Thyroid gland (tissue), 4 donors: ENCODE measurements around the gene VSTM5. TPM values are rescaled to one million over a fixed set of nuclear protein-coding genes. Genes with fewer than 3 reads are reported as not detected.

ENCODE experiments used
- DNase-seq, 2 donors: peaks; one replicate each; pipeline ENCODE4 v3.0.0-alpha.2; 2019
- H3K27ac ChIP-seq, 3 donors: fragments of 200-600 bp; sonication (generic); 1 replicate in 2 of 3; 2 replicates in 1 of 3; pipeline ENCODE4 v1.5.1; 2016 to 2019; ENCODE audit warnings: mild to moderate bottlenecking in 1 of 3, moderate library complexity in 1 of 3
- H3K27me3 ChIP-seq: fragments of 200-600 bp; sonication (generic); one replicate; pipeline ENCODE4 v1.5.1; 2019
- H3K36me3 ChIP-seq, 2 donors: fragments of 200-600 bp; sonication (generic); one replicate each; pipeline ENCODE4 v1.5.1; 2016 to 2019
- H3K4me1 ChIP-seq, 2 donors: fragments of 200-600 bp; sonication (generic); one replicate each; pipeline ENCODE4 v1.5.1; 2017 to 2019
- H3K4me3 ChIP-seq, 3 donors: fragments of 200-600 bp; sonication (generic); replicated peaks in 1 of 3; 1 replicate in 2 of 3; 2 replicates in 1 of 3; pipeline ENCODE4 v1.5.1; 2016; ENCODE audit warnings: mild to moderate bottlenecking in 1 of 3
- H3K9me3 ChIP-seq: fragments of 200-600 bp; sonication (generic); one replicate; pipeline ENCODE4 v1.5.1; 2017
- POLR2A ChIP-seq, 2 donors: fragments of 450-650 bp; IDR thresholded peaks; one replicate each; pipeline ENCODE4 v1.6.1; 2017; ENCODE audit warnings: antibody characterized with exemption in 2 of 2, mild to moderate bottlenecking in 2 of 2, moderate library complexity in 1 of 2
- WGBS, 2 donors: methylation state at CpG; one replicate each; pipeline ENCODE4 v1.1.5; 2017; 5-methylcytosine and 5-hydroxymethylcytosine counted together
- intact Hi-C: fragments of 100-400 bp; cut with DNase I; formaldehyde crosslinking; loops from one replicate; pipeline ENCODE4 v1.15.1; 2023
- total RNA-seq, 4 donors: library from RNA; depleted of rRNA; stranded (reverse); fragments of >200 nt; gene quantifications; one replicate each; pipeline ENCODE4 v1.2.3, GENCODE V29; 2016
- TF ChIP-seq, protein P1 (sequence below), 6 experiments: fragments of 200-600 bp in 3 of 6; fragments of 450-650 bp in 3 of 6; sonication (generic) in 3 of 6; IDR thresholded peaks; one replicate each; pipeline ENCODE4 v1.5.1; 2016 to 2019; ENCODE audit warnings: antibody characterized with exemption in 6 of 6, mild to moderate bottlenecking in 2 of 6, inconsistent platforms in 1 of 6, moderate library complexity in 1 of 6

VSTM5 gene
- total RNA-seq, 4 donors from 2014 or later, result 0.67 TPM; not detected in 2

DNA sequence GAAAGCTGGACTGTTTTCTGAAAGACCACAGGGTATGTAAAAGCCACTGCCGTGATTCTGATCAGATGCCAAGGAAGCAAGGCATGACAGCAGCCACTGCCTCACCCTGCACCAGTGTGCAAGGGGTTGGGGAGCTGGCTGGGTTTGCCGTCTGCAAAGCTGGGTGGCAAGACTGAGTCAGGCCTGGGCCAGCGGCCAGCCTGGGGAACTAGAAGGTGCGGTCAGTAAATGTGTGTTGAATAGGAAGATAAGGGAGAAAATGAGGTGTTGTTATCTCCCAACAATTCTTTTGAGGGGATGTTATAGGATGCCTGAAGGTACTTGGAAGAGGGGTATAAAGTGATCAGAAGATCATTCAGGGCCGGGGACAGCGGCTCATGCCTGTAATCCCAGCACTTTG, 8.0 kb downstream of the VSTM5 start:
- no peak for DNase-seq
- 69 to 75% methylated on average over 6 of the region's 6 CpGs for WGBS, 2 donors
- H3K4me1 ChIP-seq, result no peaks in the 10 kb centered on the region
- H3K4me3 ChIP-seq, result no peak overlapping the region
- H3K27me3 ChIP-seq, result no peaks in the 10 kb centered on the region
- no peaks in the 10 kb centered on the region for H3K9me3 ChIP-seq
- no peaks in the 10 kb centered on the region for H3K36me3 ChIP-seq
- H3K27ac ChIP-seq, result no peak overlapping the region
- intact Hi-C loops, result no loop called here
- TF ChIP-seq, protein P1, sequence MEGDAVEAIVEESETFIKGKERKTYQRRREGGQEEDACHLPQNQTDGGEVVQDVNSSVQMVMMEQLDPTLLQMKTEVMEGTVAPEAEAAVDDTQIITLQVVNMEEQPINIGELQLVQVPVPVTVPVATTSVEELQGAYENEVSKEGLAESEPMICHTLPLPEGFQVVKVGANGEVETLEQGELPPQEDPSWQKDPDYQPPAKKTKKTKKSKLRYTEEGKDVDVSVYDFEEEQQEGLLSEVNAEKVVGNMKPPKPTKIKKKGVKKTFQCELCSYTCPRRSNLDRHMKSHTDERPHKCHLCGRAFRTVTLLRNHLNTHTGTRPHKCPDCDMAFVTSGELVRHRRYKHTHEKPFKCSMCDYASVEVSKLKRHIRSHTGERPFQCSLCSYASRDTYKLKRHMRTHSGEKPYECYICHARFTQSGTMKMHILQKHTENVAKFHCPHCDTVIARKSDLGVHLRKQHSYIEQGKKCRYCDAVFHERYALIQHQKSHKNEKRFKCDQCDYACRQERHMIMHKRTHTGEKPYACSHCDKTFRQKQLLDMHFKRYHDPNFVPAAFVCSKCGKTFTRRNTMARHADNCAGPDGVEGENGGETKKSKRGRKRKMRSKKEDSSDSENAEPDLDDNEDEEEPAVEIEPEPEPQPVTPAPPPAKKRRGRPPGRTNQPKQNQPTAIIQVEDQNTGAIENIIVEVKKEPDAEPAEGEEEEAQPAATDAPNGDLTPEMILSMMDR (IDR thresholded peaks at IDR 0.05), result no peak
- TF ChIP-seq POLR2A (IDR thresholded peaks at IDR 0.05), result no peak

DNA sequence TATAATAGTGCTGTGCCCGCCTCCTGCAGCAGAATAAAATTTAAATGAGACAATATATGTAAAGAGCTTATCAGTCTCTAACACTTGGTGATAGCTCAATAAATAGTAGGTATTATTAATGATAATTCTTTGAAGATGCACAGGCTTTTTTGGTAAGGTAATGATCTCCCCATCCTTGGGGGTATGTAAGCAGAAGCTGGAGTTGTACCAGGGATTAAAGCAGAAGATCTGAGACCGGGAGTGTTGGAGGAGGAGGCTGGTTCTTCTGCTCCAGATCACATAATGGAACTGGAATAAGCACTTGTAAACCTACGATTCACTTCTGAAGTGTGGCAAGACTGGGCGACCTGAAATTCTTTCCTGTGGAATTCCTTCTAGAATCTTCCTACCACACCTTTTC, 8.4 kb downstream of the VSTM5 start:
- WGBS, 2 donors, result 84 to 85% methylated on average over 4 of the region's 4 CpGs
- no peak for TF ChIP-seq POLR2A (IDR thresholded peaks at IDR 0.05)
- TF ChIP-seq, protein P1 (IDR thresholded peaks at IDR 0.05), result no peak
- intact Hi-C loops, result no loop called here

DNA sequence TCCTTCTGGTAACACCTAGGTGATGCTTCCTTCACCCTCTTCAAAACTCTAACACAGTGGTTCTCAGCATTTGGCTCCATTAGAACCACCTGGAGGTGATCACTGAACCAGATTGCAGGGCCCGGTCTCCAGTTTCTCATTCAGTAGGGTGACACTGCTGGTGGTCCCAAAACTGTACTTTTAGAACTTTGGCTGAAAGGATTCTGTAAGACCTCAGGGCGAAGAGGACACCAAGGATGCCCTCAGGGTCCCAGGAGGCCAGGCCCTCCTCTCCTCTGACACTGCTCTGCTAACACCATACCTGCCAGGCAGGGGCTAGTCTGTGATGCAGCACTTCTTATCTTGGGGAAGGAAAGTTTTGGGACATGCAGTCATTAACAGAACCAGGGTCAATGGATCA, 9.0 kb downstream of the VSTM5 start:
- no peak overlapping the region for H3K4me3 ChIP-seq
- no peaks in the 10 kb centered on the region for H3K27me3 ChIP-seq
- intact Hi-C loops, result no loop called here
- 87 to 90% methylated on average over 2 of the region's 2 CpGs for WGBS, 2 donors
- no peak for DNase-seq
- H3K9me3 ChIP-seq, result no peaks in the 10 kb centered on the region
- no peaks in the 10 kb centered on the region for H3K36me3 ChIP-seq
- H3K27ac ChIP-seq, result no peak overlapping the region
- no peaks in the 10 kb centered on the region for H3K4me1 ChIP-seq
- no peak for TF ChIP-seq POLR2A (IDR thresholded peaks at IDR 0.05)
- TF ChIP-seq, protein P1 (IDR thresholded peaks at IDR 0.05), result no peak

More for the DNA sequence above, 8.4 kb downstream of the VSTM5 start:
- no peaks in the 10 kb centered on the region for H3K9me3 ChIP-seq
- H3K4me1 ChIP-seq, result no peaks in the 10 kb centered on the region
- H3K36me3 ChIP-seq, result no peaks in the 10 kb centered on the region
- H3K27ac ChIP-seq, result no peak overlapping the region
- no peak overlapping the region for H3K4me3 ChIP-seq
- no peaks in the 10 kb centered on the region for H3K27me3 ChIP-seq
- no peak for DNase-seq

DNA sequence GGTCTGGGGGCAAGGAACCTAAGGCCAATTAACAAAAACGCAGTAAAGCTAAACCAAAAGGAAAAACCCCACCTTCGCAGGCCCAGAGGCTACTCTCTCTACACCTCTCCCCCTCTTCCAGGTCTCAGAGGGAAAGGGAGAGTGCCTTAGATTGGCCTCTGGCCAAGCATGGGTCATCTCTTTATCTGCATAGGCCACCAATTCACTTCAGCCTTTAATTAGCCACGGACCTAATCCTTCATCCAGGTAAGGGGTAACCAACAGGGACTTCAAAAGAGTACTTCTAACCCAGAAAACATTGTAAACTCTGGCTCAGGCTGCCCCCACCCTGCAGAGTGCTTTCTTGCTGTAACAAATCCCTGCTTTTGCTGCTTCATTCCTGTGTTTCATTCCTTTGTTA, 9.4 kb downstream of the VSTM5 start:
- no peak for TF ChIP-seq POLR2A (IDR thresholded peaks at IDR 0.05)
- TF ChIP-seq, protein P1 (IDR thresholded peaks at IDR 0.05), result no peak
- H3K4me1 ChIP-seq, result no peaks in the 10 kb centered on the region
- intact Hi-C loops, result no loop called here
- DNase-seq, result no peak
- H3K36me3 ChIP-seq, result no peaks in the 10 kb centered on the region
- H3K27me3 ChIP-seq, result no peaks in the 10 kb centered on the region
- H3K27ac ChIP-seq, result no peak overlapping the region
- H3K9me3 ChIP-seq, result no peaks in the 10 kb centered on the region
- 48 to 58% methylated on average over 3 of the region's 3 CpGs for WGBS, 2 donors
- H3K4me3 ChIP-seq, result no peak overlapping the region

DNA sequence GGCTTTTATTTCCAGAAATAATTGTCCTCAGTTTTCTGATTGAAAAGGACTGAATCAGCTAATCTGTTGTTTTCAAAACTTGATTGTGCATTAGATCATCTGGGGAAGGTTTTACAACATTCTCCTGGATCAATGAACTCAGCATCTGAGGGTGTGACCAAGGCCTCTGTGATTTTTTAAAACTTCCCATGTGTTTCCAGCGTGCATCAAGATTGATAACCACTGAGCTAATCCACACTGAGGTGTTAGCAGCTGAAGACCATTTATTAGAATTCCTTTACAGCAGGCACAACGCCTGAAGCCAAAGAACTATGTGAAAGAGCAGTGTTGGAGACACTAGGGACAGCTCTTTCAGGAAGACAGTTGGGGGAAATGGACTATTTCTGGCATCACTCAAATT, 10.2 kb downstream of the VSTM5 start:
- Histone ChIP-seq H3K4me3 (no peak overlapping the region), H3K9me3 (no peaks in the 10 kb centered on the region), H3K27me3 (no peaks in the 10 kb centered on the region), H3K27ac (no peak overlapping the region), H3K36me3 (no peaks in the 10 kb centered on the region), H3K4me1 (no peaks in the 10 kb centered on the region)
- DNase-seq, result no peak
- TF ChIP-seq, protein P1 (IDR thresholded peaks at IDR 0.05), result no peak
- no peak for TF ChIP-seq POLR2A (IDR thresholded peaks at IDR 0.05)
- intact Hi-C loops, result no loop called here
- 69 to 71% methylated on average over 2 of the region's 2 CpGs for WGBS, 2 donors
